IMR-90 (cell line): Measurements from ENCODE around the gene ATP2C2. TPM values are rescaled to one million over a fixed set of nuclear protein-coding genes. Genes with fewer than 3 reads are reported as not detected.

ENCODE experiments used
- ATAC-seq: fragments of 200-7000 bp; cut with Tn5 transposase; 2 replicates; pipeline ENCODE4 v1.9.1; 2020; ENCODE audit warnings: low read depth, mild to moderate bottlenecking, moderate library complexity
- BruUV-seq: library from RNA; stranded (reverse); fragments of 400-500 nt; replicated peaks from 2 replicates; lab custom pipeline; 2021; lab: Mats Ljungman, UMichigan
- CTCF ChIA-PET: fragments of 300-600 bp; formaldehyde crosslinking; extraction: SDS; loops from one replicate; lab custom pipeline; 2021; ENCODE audit warnings: antibody characterized with exemption; lab: Yijun Ruan, JAX
- POLR2A ChIA-PET: fragments of 300-600 bp; sonication (Branson Sonifier 250); formaldehyde crosslinking; loops from one replicate; lab custom pipeline; 2022; ENCODE audit warnings: antibody characterized with exemption; ENCODE audit not compliant: unreplicated experiment; lab: Charles Lee
- DNase-seq: peaks from one replicate; pipeline ENCODE4 v3.0.0; 2013
- H2AFZ ChIP-seq: replicated peaks from 2 replicates; pipeline ENCODE3; 2013; ENCODE audit warnings: low read length, mild to moderate bottlenecking; ENCODE audit not compliant: poor library complexity
- H2AK5ac ChIP-seq: 2 replicates; pipeline ENCODE4 v1.6.1; 2013; ENCODE audit warnings: low read depth, low read length, inconsistent platforms
- H2AK9ac ChIP-seq: replicated peaks from 2 replicates; pipeline ENCODE3; 2013; ENCODE audit warnings: mild to moderate bottlenecking, low read depth, low read length, moderate library complexity; ENCODE audit not compliant: poor library complexity
- H2BK120ac ChIP-seq: 2 replicates; pipeline ENCODE4 v1.6.1; 2013; ENCODE audit warnings: low read depth, low read length, inconsistent platforms
- H2BK15ac ChIP-seq: 3 replicates; pipeline ENCODE4 v1.6.1; 2013; ENCODE audit warnings: low read depth, low read length, inconsistent platforms
- H2BK20ac ChIP-seq: 2 replicates; pipeline ENCODE4 v1.6.1; 2013; ENCODE audit warnings: low read depth, mild to moderate bottlenecking, inconsistent platforms, low read length, moderate library complexity
- H2BK5ac ChIP-seq: 2 replicates; pipeline ENCODE4 v1.6.1; 2013; ENCODE audit warnings: mild to moderate bottlenecking, low read depth, low read length, inconsistent platforms; ENCODE audit not compliant: poor library complexity, severe bottlenecking
- H3K14ac ChIP-seq: replicated peaks from 2 replicates; pipeline ENCODE4 v1.6.1; 2013; ENCODE audit warnings: low read depth, low read length, inconsistent platforms
- H3K18ac ChIP-seq: 2 replicates; pipeline ENCODE4 v1.6.1; 2013; ENCODE audit warnings: low read depth, low read length, control low read depth
- H3K23ac ChIP-seq: 2 replicates; pipeline ENCODE4 v1.6.1; 2013; ENCODE audit warnings: low read depth, low read length, inconsistent platforms
- H3K27ac ChIP-seq: 2 replicates; pipeline ENCODE4 v1.5.1; 2013; ENCODE audit warnings: mild to moderate bottlenecking, control low read depth, low read length; ENCODE audit not compliant: insufficient read depth
- H3K27me3 ChIP-seq: 2 replicates; pipeline ENCODE4 v1.6.1; 2013; ENCODE audit warnings: low read length; ENCODE audit not compliant: control insufficient read depth, insufficient read depth
- H3K36me3 ChIP-seq: 2 replicates; pipeline ENCODE4 v1.6.1; 2013; ENCODE audit warnings: low read length, mixed read lengths; ENCODE audit not compliant: control insufficient read depth, insufficient read depth
- H3K4ac ChIP-seq: 2 replicates; pipeline ENCODE4 v1.6.1; 2013; ENCODE audit warnings: low read depth, low read length, inconsistent platforms
- H3K4me1 ChIP-seq: 2 replicates; pipeline ENCODE4 v1.6.1; 2013; ENCODE audit warnings: low read length, mixed read lengths; ENCODE audit not compliant: control insufficient read depth, insufficient read depth
- H3K4me2 ChIP-seq: 2 replicates; pipeline ENCODE4 v1.6.1; 2013; ENCODE audit warnings: low read depth, mild to moderate bottlenecking, control low read depth, low read length, moderate library complexity
- H3K4me3 ChIP-seq: 2 replicates; pipeline ENCODE4 v1.5.1; 2013; ENCODE audit warnings: low read depth, mild to moderate bottlenecking, control low read depth, low read length, moderate library complexity; ENCODE audit not compliant: insufficient read depth
- H3K56ac ChIP-seq: 2 replicates; pipeline ENCODE4 v1.6.1; 2013; ENCODE audit warnings: low read length, inconsistent platforms; ENCODE audit not compliant: insufficient read depth; ENCODE audit errors: extremely low read depth
- H3K79me1 ChIP-seq, 2 experiments: 2 replicates each; pipeline ENCODE4 v1.6.1; 2013; ENCODE audit warnings: low read length in 2 of 2, inconsistent platforms in 1 of 2, low read depth in 1 of 2
- H3K9ac ChIP-seq: 2 replicates; pipeline ENCODE4 v1.6.1; 2013; ENCODE audit warnings: low read depth, low read length, control low read depth
- H3K9me1 ChIP-seq: 2 replicates; pipeline ENCODE4 v1.6.1; 2013; ENCODE audit warnings: low read length, inconsistent platforms; ENCODE audit not compliant: insufficient read depth
- H3K9me3 ChIP-seq: 2 replicates; pipeline ENCODE4 v1.6.1; 2013; ENCODE audit warnings: low read length; ENCODE audit not compliant: control insufficient read depth, insufficient read depth
- H4K20me1 ChIP-seq: 2 replicates; pipeline ENCODE4 v1.6.1; 2013; ENCODE audit warnings: low read length, inconsistent platforms; ENCODE audit not compliant: insufficient read depth
- H4K5ac ChIP-seq: 2 replicates; pipeline ENCODE4 v1.6.1; 2013; ENCODE audit warnings: mild to moderate bottlenecking, low read depth, low read length, control low read depth
- H4K8ac ChIP-seq, 2 experiments: 2 replicates each; pipeline ENCODE4 v1.6.1; 2013; ENCODE audit warnings: low read depth in 2 of 2, low read length in 2 of 2, control low read depth in 1 of 2, inconsistent platforms in 1 of 2
- H4K91ac ChIP-seq: 2 replicates; pipeline ENCODE4 v1.6.1; 2013; ENCODE audit warnings: low read depth, low read length, inconsistent platforms; ENCODE audit not compliant: insufficient read depth
- BHLHE40 ChIP-seq: fragments of 150-350 bp; IDR thresholded peaks from 2 replicates; pipeline ENCODE4 v1.6.1; 2016; ENCODE audit warnings: mild to moderate bottlenecking, low read depth, low read length
- CEBPB ChIP-seq: IDR thresholded peaks from 2 replicates; pipeline ENCODE4 v1.6.1; 2012; ENCODE audit warnings: low read depth, low read length, improper control_type of control experiment
- CHD1 ChIP-seq: IDR thresholded peaks from 2 replicates; pipeline ENCODE4 v1.6.1; 2012; ENCODE audit warnings: low read depth, low read length, improper control_type of control experiment
- MXI1 ChIP-seq: IDR thresholded peaks from 2 replicates; pipeline ENCODE4 v1.6.1; 2012; ENCODE audit warnings: low read depth, mild to moderate bottlenecking, low read length, moderate library complexity, borderline replicate concordance
- WGBS, 2 experiments: methylation state at CpG; one replicate each; pipeline versions ENCODE4 v1.1.5 to v1.1.7; 2013; ENCODE audit warnings: missing lambda C conversion rate in 2 of 2; ENCODE audit not compliant: insufficient read length in 1 of 2; ENCODE audit errors: extremely low coverage in 2 of 2; 5-methylcytosine and 5-hydroxymethylcytosine counted together
- dilution Hi-C: fragments of 300-500 bp; cut with HindIII; formaldehyde crosslinking; loops from one replicate; pipeline ENCODE4 v1.14.3; 2018; ENCODE audit warnings: low sequenced_read_pairs; ENCODE audit not compliant: unreplicated experiment
- in situ Hi-C: fragments of 300-500 bp; cut with MboI; formaldehyde crosslinking; loops from 3 replicates; pipeline ENCODE4 v1.14.3; 2019; ENCODE audit warnings: low sequenced_read_pairs, inconsistent platforms, mixed read lengths
- intact Hi-C: fragments of 100-400 bp; cut with micrococcal nuclease; formaldehyde crosslinking; loops from 2 replicates; pipeline ENCODE4 v1.10.0; 2022
- polyA plus RNA-seq, 3 experiments: library from polyadenylated mRNA; depleted of rRNA; stranded (reverse); fragments of >200 nt; gene quantifications; 2 replicates each; pipeline ENCODE4 v1.2.3, GENCODE V29; 2012; ENCODE audit warnings: low replicate concordance in 1 of 3
- total RNA-seq: library from RNA; depleted of rRNA; stranded (reverse); fragments of >200 nt; gene quantifications from 2 replicates; pipeline ENCODE4 v1.2.3, GENCODE V29; 2012
- TF ChIP-seq, protein P1 (sequence below): conservative IDR thresholded peaks from 2 replicates; pipeline ENCODE4 v1.5.1; 2012; ENCODE audit warnings: mild to moderate bottlenecking, low read depth, low read length, improper control_type of control experiment

ATP2C2 gene
- total and polyA plus RNA-seq, 2 of the 4 experiments (the other 2 are of a cell fraction), result not detected

DNA sequence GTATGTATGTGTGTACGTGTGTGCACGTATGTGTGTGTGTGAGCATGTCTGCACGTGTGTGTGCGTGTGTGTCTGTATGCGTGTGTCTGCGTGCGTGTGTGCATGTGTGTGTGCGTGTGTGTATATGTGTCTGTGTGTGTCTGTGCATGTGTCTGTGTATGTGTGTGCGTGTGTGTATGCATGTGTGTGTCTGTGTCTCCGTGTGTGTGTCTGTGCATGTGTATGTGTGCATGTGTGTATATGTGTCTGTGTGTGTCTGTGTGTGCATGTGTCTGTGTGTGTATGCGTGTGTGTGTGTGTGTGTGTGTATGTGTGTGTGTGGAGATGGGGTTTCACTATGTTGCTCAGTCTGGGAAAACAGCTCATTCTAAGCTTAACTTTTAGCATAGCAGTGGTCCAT, 43.9 kb downstream of the ATP2C2 start:
- no peaks in the 10 kb centered on the region for H3K79me1 ChIP-seq
- no peak overlapping the region for H2AK5ac ChIP-seq
- peaks cover 63% of the 10 kb centered on the region for H3K27me3 ChIP-seq
- H3K4ac ChIP-seq, result no peak overlapping the region
- no peak for TF ChIP-seq MXI1
- TF ChIP-seq BHLHE40, result no peak
- no peak for TF ChIP-seq CHD1
- TF ChIP-seq CEBPB, result no peak
- TF ChIP-seq, protein P1, sequence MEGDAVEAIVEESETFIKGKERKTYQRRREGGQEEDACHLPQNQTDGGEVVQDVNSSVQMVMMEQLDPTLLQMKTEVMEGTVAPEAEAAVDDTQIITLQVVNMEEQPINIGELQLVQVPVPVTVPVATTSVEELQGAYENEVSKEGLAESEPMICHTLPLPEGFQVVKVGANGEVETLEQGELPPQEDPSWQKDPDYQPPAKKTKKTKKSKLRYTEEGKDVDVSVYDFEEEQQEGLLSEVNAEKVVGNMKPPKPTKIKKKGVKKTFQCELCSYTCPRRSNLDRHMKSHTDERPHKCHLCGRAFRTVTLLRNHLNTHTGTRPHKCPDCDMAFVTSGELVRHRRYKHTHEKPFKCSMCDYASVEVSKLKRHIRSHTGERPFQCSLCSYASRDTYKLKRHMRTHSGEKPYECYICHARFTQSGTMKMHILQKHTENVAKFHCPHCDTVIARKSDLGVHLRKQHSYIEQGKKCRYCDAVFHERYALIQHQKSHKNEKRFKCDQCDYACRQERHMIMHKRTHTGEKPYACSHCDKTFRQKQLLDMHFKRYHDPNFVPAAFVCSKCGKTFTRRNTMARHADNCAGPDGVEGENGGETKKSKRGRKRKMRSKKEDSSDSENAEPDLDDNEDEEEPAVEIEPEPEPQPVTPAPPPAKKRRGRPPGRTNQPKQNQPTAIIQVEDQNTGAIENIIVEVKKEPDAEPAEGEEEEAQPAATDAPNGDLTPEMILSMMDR, result no peak
- H3K9me1 ChIP-seq, result no peaks in the 10 kb centered on the region
- H3K14ac ChIP-seq, result no peak overlapping the region
- H3K9ac ChIP-seq, result no peak overlapping the region
- no peaks in the 10 kb centered on the region for H3K4me1 ChIP-seq
- no peak overlapping the region for H3K23ac ChIP-seq
- intact Hi-C loops, result no loop called here
- CTCF ChIA-PET, result no interaction called here
- no peak overlapping the region for H2AFZ ChIP-seq
- no peak overlapping the region for H3K4me2 ChIP-seq
- H3K36me3 ChIP-seq, result no peaks in the 10 kb centered on the region
- H2BK20ac ChIP-seq, result no peak overlapping the region
- H2BK15ac ChIP-seq, result no peak overlapping the region
- peaks cover 2% of the 10 kb centered on the region; the same call in 1 of the 2 replicates for H3K9me3 ChIP-seq
- no TSS peak for BruUV-seq
- H3K56ac ChIP-seq, result no peak overlapping the region
- no peaks in the 10 kb centered on the region for H4K20me1 ChIP-seq
- H2AK9ac ChIP-seq, result no peak overlapping the region
- H4K5ac ChIP-seq, result no peak overlapping the region
- H2BK5ac ChIP-seq, result no peak overlapping the region
- H3K18ac ChIP-seq, result no peak overlapping the region
- no peak overlapping the region for H4K91ac ChIP-seq
- no peak overlapping the region for H3K27ac ChIP-seq
- H4K8ac ChIP-seq, result no peak overlapping the region
- in situ Hi-C loops, result no loop called here
- dilution Hi-C loops, result no loop called here
- no peak for DNase-seq
- H2BK120ac ChIP-seq, result no peak overlapping the region
- no CpG with 5 or more reads among the region's 11 CpGs for WGBS, 2 experiments
- ATAC-seq, result no peak
- no peak overlapping the region for H3K4me3 ChIP-seq
- POLR2A ChIA-PET, result no interaction called here
